Endothelial cell (in vitro differentiated cells): ENCODE results near the gene GPS1. TPM values are rescaled to one million over a fixed set of nuclear protein-coding genes. Genes with fewer than 3 reads are reported as not detected.

Experiments
- DNase-seq: peaks from one replicate; pipeline ENCODE4 v3.0.0; 2021; ENCODE audit warnings: low spot score
- H3K27ac Mint-ChIP-seq: one replicate; pipeline ENCODE4 v1.8.0; 2021; ENCODE audit warnings: mixed read lengths, inconsistent platforms; ENCODE audit not compliant: unreplicated experiment
- H3K27me3 Mint-ChIP-seq: one replicate; pipeline ENCODE4 v1.8.0; 2021; ENCODE audit warnings: mild to moderate bottlenecking, moderate library complexity, mixed read lengths, inconsistent platforms; ENCODE audit not compliant: unreplicated experiment
- H3K36me3 Mint-ChIP-seq: one replicate; pipeline ENCODE4 v1.8.0; 2021; ENCODE audit warnings: mild to moderate bottlenecking, low read depth, mixed read lengths, inconsistent platforms; ENCODE audit not compliant: unreplicated experiment
- H3K4me1 Mint-ChIP-seq: one replicate; pipeline ENCODE4 v1.8.0; 2021; ENCODE audit warnings: mild to moderate bottlenecking, mixed read lengths, inconsistent platforms; ENCODE audit not compliant: unreplicated experiment
- H3K4me3 Mint-ChIP-seq: one replicate; pipeline ENCODE4 v1.8.0; 2021; ENCODE audit warnings: mild to moderate bottlenecking, mixed read lengths, inconsistent platforms; ENCODE audit not compliant: unreplicated experiment
- H3K9me3 Mint-ChIP-seq: one replicate; pipeline ENCODE4 v1.8.0; 2021; ENCODE audit warnings: mixed read lengths, inconsistent platforms; ENCODE audit not compliant: unreplicated experiment
- total RNA-seq: library from RNA; stranded (reverse); fragmentation: NEBNext Ultra II Directional; extraction: Animal tissue kit (Norgen Biotek cat#: 25700); gene quantifications from one replicate; pipeline ENCODE4 v1.2.1, GENCODE V29; 2021; ENCODE audit not compliant: unreplicated experiment
- TF ChIP-seq, protein P1 (sequence below): fragments of 200-600 bp; sonication (generic); IDR thresholded peaks from one replicate; pipeline ENCODE4 v1.5.0; 2021; ENCODE audit warnings: antibody characterized with exemption; ENCODE audit not compliant: unreplicated experiment

The GPS1 gene
- total RNA-seq, 1 donor from 2014 or later = 80.0 TPM

DNA sequence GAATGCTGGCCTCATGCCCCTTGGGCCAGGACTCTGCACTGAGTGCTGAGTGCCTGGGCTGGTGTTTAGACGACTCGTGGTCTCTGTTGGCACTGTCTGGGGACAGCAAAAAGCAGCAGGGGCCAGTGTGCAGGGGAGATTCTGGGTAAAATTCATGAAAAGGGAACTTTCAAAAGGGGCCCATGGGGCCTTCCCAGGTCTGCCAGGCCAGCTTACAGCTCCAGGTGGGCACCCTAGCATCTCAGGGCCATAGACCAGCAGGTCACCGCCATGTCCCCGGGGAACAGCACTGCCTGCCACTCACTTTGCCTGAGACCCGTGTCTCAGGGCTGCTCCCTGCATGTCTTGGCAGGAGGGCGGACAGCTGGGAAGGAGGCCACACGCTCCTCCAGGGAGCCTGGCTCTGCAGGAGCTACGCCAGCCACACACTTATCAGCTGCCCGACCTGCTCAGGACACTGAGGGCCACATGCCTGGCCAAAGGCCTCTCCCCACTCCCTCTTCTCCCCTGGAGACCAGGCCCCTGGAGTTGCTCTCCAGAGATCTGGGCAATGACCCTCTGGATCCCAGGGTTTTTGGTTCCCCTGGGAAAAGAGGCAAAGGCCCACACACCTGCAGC is 55.1 kb downstream of the GPS1 start:
- peaks cover 2% of the 10 kb centered on the region for H3K27me3 Mint-ChIP-seq
- TF ChIP-seq, protein P1, sequence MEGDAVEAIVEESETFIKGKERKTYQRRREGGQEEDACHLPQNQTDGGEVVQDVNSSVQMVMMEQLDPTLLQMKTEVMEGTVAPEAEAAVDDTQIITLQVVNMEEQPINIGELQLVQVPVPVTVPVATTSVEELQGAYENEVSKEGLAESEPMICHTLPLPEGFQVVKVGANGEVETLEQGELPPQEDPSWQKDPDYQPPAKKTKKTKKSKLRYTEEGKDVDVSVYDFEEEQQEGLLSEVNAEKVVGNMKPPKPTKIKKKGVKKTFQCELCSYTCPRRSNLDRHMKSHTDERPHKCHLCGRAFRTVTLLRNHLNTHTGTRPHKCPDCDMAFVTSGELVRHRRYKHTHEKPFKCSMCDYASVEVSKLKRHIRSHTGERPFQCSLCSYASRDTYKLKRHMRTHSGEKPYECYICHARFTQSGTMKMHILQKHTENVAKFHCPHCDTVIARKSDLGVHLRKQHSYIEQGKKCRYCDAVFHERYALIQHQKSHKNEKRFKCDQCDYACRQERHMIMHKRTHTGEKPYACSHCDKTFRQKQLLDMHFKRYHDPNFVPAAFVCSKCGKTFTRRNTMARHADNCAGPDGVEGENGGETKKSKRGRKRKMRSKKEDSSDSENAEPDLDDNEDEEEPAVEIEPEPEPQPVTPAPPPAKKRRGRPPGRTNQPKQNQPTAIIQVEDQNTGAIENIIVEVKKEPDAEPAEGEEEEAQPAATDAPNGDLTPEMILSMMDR = no peak
- no peak for DNase-seq
- H3K36me3 Mint-ChIP-seq = peaks cover 4% of the 10 kb centered on the region
- H3K27ac Mint-ChIP-seq = no peak overlapping the region
- H3K9me3 Mint-ChIP-seq = no peaks in the 10 kb centered on the region
- H3K4me3 Mint-ChIP-seq = no peak overlapping the region
- H3K4me1 Mint-ChIP-seq = peaks cover 13% of the 10 kb centered on the region

Other genes with a start within 250 kb of the GPS1 start
- not detected for gene GCGR, start 247.7 kb upstream of the GPS1 start, total RNA-seq
- gene MCRIP1, start 218.6 kb upstream of the GPS1 start, total RNA-seq = 190 TPM
- gene PPP1R27, start 216.8 kb upstream of the GPS1 start, total RNA-seq = not detected
- gene P4HB, start 191.4 kb upstream of the GPS1 start, total RNA-seq = 678 TPM
- 443 TPM for gene ARHGDIA, start 180.6 kb upstream of the GPS1 start, total RNA-seq
- gene ALYREF, start 160.3 kb upstream of the GPS1 start, total RNA-seq = 127 TPM
- 121 TPM for gene ANAPC11, start 160.2 kb upstream of the GPS1 start, total RNA-seq
- gene NPB, start 149.7 kb upstream of the GPS1 start, total RNA-seq = 0.56 TPM
- gene PCYT2, start 140.5 kb upstream of the GPS1 start, total RNA-seq = 26.8 TPM
- gene SIRT7, start 133.7 kb upstream of the GPS1 start, total RNA-seq = 14.4 TPM
- 23.6 TPM for gene MAFG, start 124.2 kb upstream of the GPS1 start, total RNA-seq
- 24.4 TPM for gene PYCR1, start 114.6 kb upstream of the GPS1 start, total RNA-seq
- gene MYADML2, start 104.7 kb upstream of the GPS1 start, total RNA-seq = not detected
- not detected for gene NOTUM, start 90.7 kb upstream of the GPS1 start, total RNA-seq
- gene ASPSCR1, start 74.3 kb upstream of the GPS1 start, total RNA-seq = 25.6 TPM
- 42.9 TPM for gene CENPX, start 29.0 kb upstream of the GPS1 start, total RNA-seq
- gene LRRC45, start 28.6 kb upstream of the GPS1 start, total RNA-seq = 12.2 TPM
- gene RAC3, start 20.2 kb upstream of the GPS1 start, total RNA-seq = 24.0 TPM
- gene DCXR, start 14.2 kb upstream of the GPS1 start, total RNA-seq = 30.8 TPM
- 19.7 TPM for gene RFNG, start 87 bp upstream of the GPS1 start, total RNA-seq
- gene DUS1L, start 13.9 kb downstream of the GPS1 start, total RNA-seq = 74.1 TPM
- gene FASN, start 46.3 kb downstream of the GPS1 start, total RNA-seq = 400 TPM
- 37.2 TPM for gene CCDC57, start 160.9 kb downstream of the GPS1 start, total RNA-seq
- gene SLC16A3, start 177.1 kb downstream of the GPS1 start, total RNA-seq = 76.2 TPM
- 149 TPM for gene CSNK1D, start 221.8 kb downstream of the GPS1 start, total RNA-seq